Neural progenitor cell (in vitro differentiated cells): ENCODE results near the gene FLVCR1. TPM values are rescaled to one million over a fixed set of nuclear protein-coding genes. Genes with fewer than 3 reads are reported as not detected.

Experiments
- DNase-seq: peaks from one replicate; pipeline ENCODE4 v3.0.0-alpha.2; 2016; ENCODE audit warnings: low spot score
- H2AFZ ChIP-seq: fragments of 200-600 bp; sonication (generic); replicated peaks from 2 replicates; pipeline ENCODE4 v1.6.1; 2016; ENCODE audit warnings: antibody characterized with exemption
- H3F3A ChIP-seq: fragments of 200-600 bp; sonication (generic); 2 replicates; pipeline ENCODE4 v1.6.1; 2016; ENCODE audit warnings: antibody characterized with exemption, low read depth
- H3K27ac ChIP-seq: fragments of 200-600 bp; sonication (generic); 2 replicates; pipeline ENCODE4 v1.5.1; 2016; ENCODE audit warnings: mild to moderate bottlenecking
- H3K27me3 ChIP-seq: fragments of 200-600 bp; sonication (generic); 2 replicates; pipeline ENCODE4 v1.6.1; 2016; ENCODE audit warnings: mild to moderate bottlenecking, moderate library complexity
- H3K36me3 ChIP-seq: fragments of 200-600 bp; sonication (generic); 2 replicates; pipeline ENCODE4 v1.5.1; 2016
- H3K4me1 ChIP-seq: fragments of 200-600 bp; sonication (generic); 2 replicates; pipeline ENCODE4 v1.6.1; 2016; ENCODE audit warnings: mixed run types
- H3K4me2 ChIP-seq: fragments of 200-600 bp; sonication (generic); 2 replicates; pipeline ENCODE4 v1.6.1; 2016
- H3K4me3 ChIP-seq: fragments of 200-600 bp; sonication (generic); 2 replicates; pipeline ENCODE4 v1.5.1; 2016
- H3K79me2 ChIP-seq: fragments of 200-600 bp; sonication (generic); 2 replicates; pipeline ENCODE4 v1.6.1; 2016; ENCODE audit warnings: low read depth
- H3K9ac ChIP-seq: fragments of 200-600 bp; sonication (generic); 2 replicates; pipeline ENCODE4 v1.6.1; 2016
- H3K9me3 ChIP-seq: fragments of 200-600 bp; sonication (generic); 2 replicates; pipeline ENCODE4 v1.5.1; 2016; ENCODE audit warnings: low read depth
- H4K20me1 ChIP-seq: fragments of 200-600 bp; sonication (generic); 2 replicates; pipeline ENCODE4 v1.6.1; 2016; ENCODE audit warnings: low read depth
- H3K27ac Mint-ChIP-seq: 3 replicates; pipeline ENCODE4 v1.8.0; 2021; ENCODE audit warnings: mixed read lengths
- H3K27me3 Mint-ChIP-seq: 2 replicates; pipeline ENCODE4 v1.8.0; 2022; ENCODE audit warnings: low read depth, mild to moderate bottlenecking, inconsistent platforms, moderate library complexity, mixed read lengths; ENCODE audit not compliant: insufficient read depth
- H3K36me3 Mint-ChIP-seq: 3 replicates; pipeline ENCODE4 v1.8.0; 2021; ENCODE audit warnings: mixed read lengths
- H3K4me1 Mint-ChIP-seq: 3 replicates; pipeline ENCODE4 v1.8.0; 2021; ENCODE audit warnings: mixed read lengths
- H3K4me3 Mint-ChIP-seq: 3 replicates; pipeline ENCODE4 v1.8.0; 2021; ENCODE audit warnings: mild to moderate bottlenecking, moderate library complexity, mixed read lengths
- H3K9me3 Mint-ChIP-seq: 3 replicates; pipeline ENCODE4 v1.8.0; 2020; ENCODE audit warnings: mixed read lengths
- CTCF ChIP-seq: fragments of 200-600 bp; sonication (generic); IDR thresholded peaks from 2 replicates; pipeline ENCODE4 v1.5.1; 2017; ENCODE audit warnings: antibody characterized with exemption, mild to moderate bottlenecking
- EZH2 ChIP-seq: fragments of 200-600 bp; sonication (generic); IDR thresholded peaks from 2 replicates; pipeline ENCODE4 v1.6.1; 2017; ENCODE audit warnings: antibody characterized with exemption, mild to moderate bottlenecking, moderate library complexity
- EZH2phosphoT487 ChIP-seq: fragments of 200-600 bp; sonication (generic); IDR thresholded peaks from 2 replicates; pipeline ENCODE4 v1.6.1; 2017; ENCODE audit warnings: antibody characterized with exemption
- total RNA-seq: library from RNA; depleted of rRNA; stranded (reverse); fragments of >200 nt; gene quantifications from 2 replicates; pipeline ENCODE4 v1.2.3, GENCODE V29; 2015; ENCODE audit warnings: low replicate concordance

The FLVCR1 gene
- total RNA-seq, 1 donor from 2014 or later: 33.2 TPM

GRCh38 chr1:212825798-212826452 is 32.1 kb upstream of the FLVCR1 start:
- H2AFZ ChIP-seq: peak overlapping the region; percentile 17
- TF ChIP-seq EZH2phosphoT487 (no peak), EZH2 (no peak), CTCF (no peak)
- H3K4me3 ChIP-seq: no peak overlapping the region
- H4K20me1 ChIP-seq: no peaks in the 10 kb centered on the region
- no peaks in the 10 kb centered on the region for H3F3A ChIP-seq
- H3K79me2 ChIP-seq: no peaks in the 10 kb centered on the region
- no peak overlapping the region for H3K9ac ChIP-seq
- no peaks in the 10 kb centered on the region for H3K36me3 Mint-ChIP-seq
- no peak overlapping the region for H3K4me3 Mint-ChIP-seq
- no peak overlapping the region for H3K27ac Mint-ChIP-seq
- peaks cover 17% of the 10 kb centered on the region for H3K9me3 Mint-ChIP-seq
- no peaks in the 10 kb centered on the region for H3K36me3 ChIP-seq
- no peak for DNase-seq
- H3K4me1 ChIP-seq: no peaks in the 10 kb centered on the region
- H3K9me3 ChIP-seq: no peaks in the 10 kb centered on the region
- no peaks in the 10 kb centered on the region for H3K27me3 ChIP-seq
- H3K4me1 Mint-ChIP-seq: peaks cover 2% of the 10 kb centered on the region
- no peak overlapping the region for H3K27ac ChIP-seq
- H3K4me2 ChIP-seq: no peak overlapping the region
- no peaks in the 10 kb centered on the region for H3K27me3 Mint-ChIP-seq

GRCh38 chr1:212827171-212827776 is 30.8 kb upstream of the FLVCR1 start:
- no peaks in the 10 kb centered on the region for H3K9me3 ChIP-seq
- H3K4me3 ChIP-seq: no peak overlapping the region
- Mint-ChIP-seq H3K27me3 (no peaks in the 10 kb centered on the region), H3K9me3 (peaks cover 18% of the 10 kb centered on the region), H3K36me3 (no peaks in the 10 kb centered on the region), H3K4me3 (no peak overlapping the region), H3K4me1 (peaks cover 2% of the 10 kb centered on the region), H3K27ac (no peak overlapping the region)
- no peaks in the 10 kb centered on the region for H3K27me3 ChIP-seq
- no peak overlapping the region for H3K4me2 ChIP-seq
- H3K27ac ChIP-seq: no peak overlapping the region
- H3K9ac ChIP-seq: no peak overlapping the region
- H4K20me1 ChIP-seq: no peaks in the 10 kb centered on the region
- TF ChIP-seq CTCF (no peak), EZH2 (no peak)
- H3K36me3 ChIP-seq: no peaks in the 10 kb centered on the region
- H3K4me1 ChIP-seq: no peaks in the 10 kb centered on the region
- no peaks in the 10 kb centered on the region for H3K79me2 ChIP-seq
- no peaks in the 10 kb centered on the region for H3F3A ChIP-seq
- no peak for DNase-seq
- H2AFZ ChIP-seq: no peak overlapping the region

DNA sequence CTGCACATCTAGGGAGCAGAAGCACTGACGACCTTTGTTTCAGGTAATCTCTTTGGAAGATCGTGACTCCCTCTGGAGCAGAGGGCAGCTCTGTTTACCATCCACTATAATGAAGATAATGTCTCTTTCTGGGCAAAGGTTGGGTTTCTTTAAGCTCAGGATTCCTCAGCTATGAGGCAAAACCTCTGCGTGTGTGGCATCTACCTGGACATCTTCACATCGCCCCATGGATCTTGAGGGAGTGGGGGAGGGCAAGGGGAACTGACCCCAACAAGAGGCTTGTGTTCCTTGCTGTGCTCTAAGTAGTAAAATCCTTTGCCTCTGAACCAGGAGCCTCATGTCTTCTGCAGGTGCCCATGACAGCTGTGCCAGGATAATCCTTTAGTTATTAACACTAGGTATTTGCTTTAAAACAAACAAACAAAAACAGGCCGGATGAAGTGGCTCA is 30.2 kb upstream of the FLVCR1 start:
- Histone ChIP-seq H3K27ac (no peak overlapping the region), H3K9me3 (no peaks in the 10 kb centered on the region), H3K4me3 (no peak overlapping the region), H2AFZ (no peak overlapping the region), H3K9ac (no peak overlapping the region), H3K4me2 (no peak overlapping the region), H3K79me2 (no peaks in the 10 kb centered on the region), H3K36me3 (no peaks in the 10 kb centered on the region), H3F3A (no peaks in the 10 kb centered on the region), H4K20me1 (no peaks in the 10 kb centered on the region), H3K27me3 (no peaks in the 10 kb centered on the region), H3K4me1 (no peaks in the 10 kb centered on the region)
- peaks cover 2% of the 10 kb centered on the region for H3K4me1 Mint-ChIP-seq
- H3K9me3 Mint-ChIP-seq: peaks cover 18% of the 10 kb centered on the region
- no peaks in the 10 kb centered on the region for H3K27me3 Mint-ChIP-seq
- DNase-seq: no peak
- no peak overlapping the region for H3K4me3 Mint-ChIP-seq
- TF ChIP-seq EZH2phosphoT487: no peak
- no peak for TF ChIP-seq CTCF
- TF ChIP-seq EZH2: no peak
- no peaks in the 10 kb centered on the region for H3K36me3 Mint-ChIP-seq
- H3K27ac Mint-ChIP-seq: no peak overlapping the region
